Breast epithelium (tissue), 4 donors: Measurements from ENCODE around the gene TMEM117. TPM values are rescaled to one million over a fixed set of nuclear protein-coding genes. Genes with fewer than 3 reads are reported as not detected.
A peak's percentile ranks its signal among the peaks of the same experiment; 100 is the strongest.

Experiments
- DNase-seq, 2 donors: peaks; one replicate each; pipeline ENCODE4 v3.0.0-alpha.2; 2019; ENCODE audit warnings: low spot score in 2 of 2
- H3K27ac ChIP-seq, 2 donors: fragments of 200-600 bp; sonication (generic) in 1 of 2; one replicate each; pipeline ENCODE4 v1.5.1; 2016 to 2019; ENCODE audit warnings: mild to moderate bottlenecking in 1 of 2
- H3K27me3 ChIP-seq, 2 donors: fragments of 200-600 bp; sonication (generic) in 1 of 2; one replicate each; pipeline versions ENCODE4 v1.5.1 to v1.6.0; 2017 to 2019; ENCODE audit warnings: control low read depth in 1 of 2, mild to moderate bottlenecking in 1 of 2
- H3K36me3 ChIP-seq: fragments of 200-600 bp; one replicate; pipeline ENCODE4 v1.5.1; 2019
- H3K4me1 ChIP-seq, 2 donors: fragments of 200-600 bp; sonication (generic); one replicate each; pipeline ENCODE4 v1.5.1; 2016 to 2019; ENCODE audit warnings: control low read depth in 1 of 2
- H3K4me3 ChIP-seq, 3 donors: fragments of 200-600 bp; sonication (generic); 1 replicate in 2 of 3; 2 replicates in 1 of 3; pipeline ENCODE4 v1.5.1; 2016 to 2019; ENCODE audit warnings: mild to moderate bottlenecking in 3 of 3, moderate library complexity in 2 of 3
- H3K9me3 ChIP-seq, 2 donors: fragments of 200-600 bp; sonication (generic) in 1 of 2; one replicate each; pipeline ENCODE4 v1.5.1; 2016 to 2019; ENCODE audit warnings: control low read depth in 1 of 2
- POLR2A ChIP-seq: fragments of 450-650 bp; IDR thresholded peaks from one replicate; pipeline ENCODE4 v1.6.1; 2016; ENCODE audit warnings: antibody characterized with exemption, mild to moderate bottlenecking, moderate library complexity
- POLR2AphosphoS5 ChIP-seq, 3 donors: sonication (generic); formaldehyde crosslinking; IDR thresholded peaks; one replicate each; pipeline ENCODE4 v1.6.1; 2017; ENCODE audit warnings: antibody characterized with exemption in 3 of 3
- intact Hi-C: fragments of 100-400 bp; cut with DNase I; formaldehyde crosslinking; loops from one replicate; pipeline ENCODE4 v1.15.1; 2023; ENCODE audit warnings: low total_unique reads
- total RNA-seq, 3 donors: library from RNA; depleted of rRNA; stranded (reverse); fragments of >200 nt; gene quantifications; one replicate each; pipeline ENCODE4 v1.1.0, GENCODE V29; 2016
- TF ChIP-seq, protein P1 (sequence below), 3 donors: fragments of 450-650 bp; IDR thresholded peaks; one replicate each; pipeline ENCODE4 v1.5.1; 2016 to 2017; ENCODE audit warnings: antibody characterized with exemption in 3 of 3, mild to moderate bottlenecking in 3 of 3, moderate library complexity in 3 of 3

Gene TMEM117
- total RNA-seq, 3 donors from 2014 or later: 6.1 to 17.1 (median 7.2) TPM

DNA sequence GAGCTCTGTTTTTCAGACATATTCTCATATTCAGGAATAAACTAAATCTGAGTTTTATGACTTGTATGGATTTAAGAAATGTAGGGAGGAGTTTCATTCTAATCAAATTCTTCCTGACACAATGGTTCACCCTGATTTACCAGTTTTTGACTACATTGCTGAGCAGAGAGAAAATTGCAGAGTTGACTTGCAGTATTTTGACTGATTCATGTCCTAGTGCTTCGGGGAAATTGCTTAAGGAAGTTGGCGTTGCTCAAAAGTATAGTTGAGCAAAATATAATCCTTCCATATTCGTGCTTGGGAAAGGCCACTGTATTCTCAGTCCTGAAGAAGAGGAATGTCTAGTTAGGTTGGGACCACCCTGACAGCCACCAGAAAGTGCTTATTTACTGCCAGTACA is 28.5 kb upstream of the TMEM117 start:
- Histone ChIP-seq H3K4me1 (peaks cover 0 to 5% of the 10 kb centered on the region in 2 donors), H3K4me3 (no peak overlapping the region), H3K36me3 (no peaks in the 10 kb centered on the region), H3K27ac (peak overlapping the region in 1 of 2 donors; percentile 96), H3K27me3 (no peaks in the 10 kb centered on the region), H3K9me3 (no peaks in the 10 kb centered on the region)
- no peak for DNase-seq
- TF ChIP-seq, protein P1, sequence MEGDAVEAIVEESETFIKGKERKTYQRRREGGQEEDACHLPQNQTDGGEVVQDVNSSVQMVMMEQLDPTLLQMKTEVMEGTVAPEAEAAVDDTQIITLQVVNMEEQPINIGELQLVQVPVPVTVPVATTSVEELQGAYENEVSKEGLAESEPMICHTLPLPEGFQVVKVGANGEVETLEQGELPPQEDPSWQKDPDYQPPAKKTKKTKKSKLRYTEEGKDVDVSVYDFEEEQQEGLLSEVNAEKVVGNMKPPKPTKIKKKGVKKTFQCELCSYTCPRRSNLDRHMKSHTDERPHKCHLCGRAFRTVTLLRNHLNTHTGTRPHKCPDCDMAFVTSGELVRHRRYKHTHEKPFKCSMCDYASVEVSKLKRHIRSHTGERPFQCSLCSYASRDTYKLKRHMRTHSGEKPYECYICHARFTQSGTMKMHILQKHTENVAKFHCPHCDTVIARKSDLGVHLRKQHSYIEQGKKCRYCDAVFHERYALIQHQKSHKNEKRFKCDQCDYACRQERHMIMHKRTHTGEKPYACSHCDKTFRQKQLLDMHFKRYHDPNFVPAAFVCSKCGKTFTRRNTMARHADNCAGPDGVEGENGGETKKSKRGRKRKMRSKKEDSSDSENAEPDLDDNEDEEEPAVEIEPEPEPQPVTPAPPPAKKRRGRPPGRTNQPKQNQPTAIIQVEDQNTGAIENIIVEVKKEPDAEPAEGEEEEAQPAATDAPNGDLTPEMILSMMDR (IDR thresholded peaks at IDR 0.05): no peak
- TF ChIP-seq POLR2AphosphoS5 (IDR thresholded peaks at IDR 0.05) (no peak), POLR2A (no peak)
- intact Hi-C loops: no loop called here

DNA sequence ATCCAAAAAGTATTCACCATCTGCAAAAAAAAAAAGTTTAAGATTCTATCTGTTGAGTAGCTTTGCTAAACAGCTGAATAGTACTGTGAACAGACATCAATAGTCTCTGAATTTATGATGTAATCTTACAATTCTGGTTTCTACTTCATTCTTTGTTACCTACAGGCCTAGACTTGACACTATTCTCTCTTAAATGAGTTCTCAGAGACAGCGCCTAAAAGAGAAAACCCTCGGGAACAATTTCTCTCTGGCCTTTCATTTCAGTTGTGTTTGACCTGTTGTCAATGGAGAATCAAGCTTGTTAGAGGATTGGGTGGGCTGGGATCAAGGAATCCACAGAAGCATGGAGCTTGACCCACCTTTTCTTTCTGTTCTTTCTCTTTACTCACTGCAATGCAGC is 23.8 kb upstream of the TMEM117 start:
- DNase-seq: no peak
- intact Hi-C loops: no loop called here
- no peak for TF ChIP-seq POLR2A
- TF ChIP-seq POLR2AphosphoS5 (IDR thresholded peaks at IDR 0.05): no peak
- TF ChIP-seq, protein P1 (IDR thresholded peaks at IDR 0.05): no peak
- H3K4me1 ChIP-seq: no peaks in the 10 kb centered on the region
- no peak overlapping the region for H3K4me3 ChIP-seq
- H3K27me3 ChIP-seq: no peaks in the 10 kb centered on the region
- H3K9me3 ChIP-seq: no peaks in the 10 kb centered on the region
- peak overlapping the region in 1 of 2 donors; percentile 15 for H3K27ac ChIP-seq
- H3K36me3 ChIP-seq: no peaks in the 10 kb centered on the region

DNA sequence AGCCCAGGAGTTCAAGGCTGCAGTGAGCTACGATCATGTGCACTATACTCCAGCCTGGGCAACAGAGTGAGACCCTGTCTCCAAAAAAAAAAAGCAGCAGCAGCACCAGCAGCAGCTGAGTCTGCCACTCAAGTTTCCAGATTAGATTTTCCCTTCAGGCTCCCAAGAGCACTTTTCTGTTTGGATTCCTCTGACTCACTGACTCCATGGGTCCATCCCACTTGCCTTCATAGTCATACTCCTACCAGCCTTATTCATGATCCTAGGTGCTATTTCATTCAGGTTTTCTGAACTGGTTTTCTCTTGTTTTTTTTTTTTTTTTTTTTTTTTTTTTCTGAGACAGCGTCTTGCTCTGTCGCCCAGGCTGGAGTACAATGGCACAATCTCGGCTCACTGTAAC is 23.0 kb upstream of the TMEM117 start:
- Histone ChIP-seq H3K4me1 (no peaks in the 10 kb centered on the region), H3K36me3 (no peaks in the 10 kb centered on the region), H3K4me3 (no peak overlapping the region), H3K27ac (no peak overlapping the region), H3K9me3 (no peaks in the 10 kb centered on the region), H3K27me3 (no peaks in the 10 kb centered on the region)
- TF ChIP-seq, protein P1 (IDR thresholded peaks at IDR 0.05): no peak
- TF ChIP-seq POLR2AphosphoS5 (IDR thresholded peaks at IDR 0.05) (no peak), POLR2A (no peak)
- DNase-seq: no peak
- intact Hi-C loops: no loop called here

DNA sequence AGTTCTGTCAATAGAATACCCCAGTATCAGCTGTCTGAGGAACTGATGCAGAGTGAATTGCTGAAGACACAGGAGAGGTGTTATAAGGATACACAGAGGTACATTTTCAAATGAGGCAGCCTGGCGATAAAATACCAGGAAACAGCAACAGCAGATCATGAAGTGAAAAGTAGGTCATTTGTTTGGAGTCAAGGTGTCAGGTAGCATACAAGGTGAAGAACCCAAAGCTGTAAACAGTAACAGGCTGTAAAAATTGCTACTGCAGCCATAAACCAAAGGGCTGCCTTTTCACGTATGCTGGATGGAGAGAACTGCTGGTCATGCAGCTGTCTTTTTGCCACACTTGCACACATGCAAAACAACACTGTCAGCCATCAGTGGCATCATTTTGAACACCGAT is 20.5 kb upstream of the TMEM117 start:
- H3K36me3 ChIP-seq: no peaks in the 10 kb centered on the region
- no peak overlapping the region for H3K27ac ChIP-seq
- H3K27me3 ChIP-seq: no peaks in the 10 kb centered on the region
- H3K9me3 ChIP-seq: no peaks in the 10 kb centered on the region
- no peak overlapping the region for H3K4me3 ChIP-seq
- DNase-seq: no peak
- TF ChIP-seq POLR2A (no peak), POLR2AphosphoS5 (IDR thresholded peaks at IDR 0.05) (no peak)
- TF ChIP-seq, protein P1 (IDR thresholded peaks at IDR 0.05): no peak
- no peaks in the 10 kb centered on the region for H3K4me1 ChIP-seq
- intact Hi-C loops: no loop called here

DNA sequence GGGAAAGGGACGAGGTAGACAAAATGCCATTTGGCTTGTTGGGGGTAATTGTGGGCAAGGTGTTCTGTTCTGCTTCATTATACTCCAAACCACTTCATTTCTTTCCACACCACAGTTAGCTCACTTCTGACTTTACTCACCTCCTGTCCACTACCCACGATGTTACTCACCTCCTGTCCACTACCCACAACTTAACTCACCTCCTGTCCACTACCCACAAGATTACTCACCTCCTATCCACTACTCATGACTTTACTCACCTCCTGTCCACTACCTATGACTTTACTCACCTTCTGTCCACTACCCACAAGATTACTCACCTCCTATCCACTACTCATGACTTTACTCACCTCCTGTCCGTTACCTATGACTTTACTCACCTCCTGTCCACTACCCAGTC is 19.7 kb upstream of the TMEM117 start:
- Histone ChIP-seq H3K4me1 (no peaks in the 10 kb centered on the region), H3K27ac (no peak overlapping the region), H3K9me3 (no peaks in the 10 kb centered on the region), H3K4me3 (no peak overlapping the region), H3K27me3 (no peaks in the 10 kb centered on the region), H3K36me3 (no peaks in the 10 kb centered on the region)
- intact Hi-C loops: no loop called here
- TF ChIP-seq POLR2AphosphoS5 (IDR thresholded peaks at IDR 0.05) (no peak), POLR2A (no peak)
- TF ChIP-seq, protein P1 (IDR thresholded peaks at IDR 0.05): no peak
- DNase-seq: no peak
